B cell (primary cell): Measurements from ENCODE around the gene MOB1A. TPM values are rescaled to one million over a fixed set of nuclear protein-coding genes. Genes with fewer than 3 reads are reported as not detected.

Experiments
- ATAC-seq: fragments of 200-7000 bp; cut with Tn5 transposase; one replicate; pipeline ENCODE4 v1.10.0; 2021; ENCODE audit warnings: low read depth, mild to moderate bottlenecking, moderate number of reproducible peaks, moderate library complexity
- CTCF ChIA-PET: fragments of 350-600 bp; sonication (Branson Sonifier 250); formaldehyde crosslinking; loops from one replicate; lab custom pipeline; 2021; ENCODE audit warnings: antibody characterized with exemption, inconsistent platforms; lab: Charles Lee
- POLR2A ChIA-PET: fragments of 350-600 bp; sonication (Branson Sonifier 250); formaldehyde crosslinking; loops from one replicate; lab custom pipeline; 2021; ENCODE audit warnings: antibody characterized with exemption; lab: Charles Lee
- DNase-seq: peaks from one replicate; pipeline ENCODE4 v3.0.0; 2013
- H2AFZ ChIP-seq: 2 replicates; pipeline ENCODE4 v1.6.1; 2012; ENCODE audit warnings: mild to moderate bottlenecking, low read depth, low read length; ENCODE audit not compliant: insufficient read depth, poor library complexity, severe bottlenecking
- H3K27ac ChIP-seq, 2 donors: 1 replicate in 1 of 2; 2 replicates in 1 of 2; pipeline ENCODE4 v1.5.1; 2012 to 2013; ENCODE audit warnings: low read length in 2 of 2, mild to moderate bottlenecking in 2 of 2, moderate library complexity in 1 of 2
- H3K27me3 ChIP-seq, 4 experiments: fragments of 200-600 bp in 1 of 4; sonication (generic) in 1 of 4; replicated peaks in 1 of 4; 1 replicate in 2 of 4; 2 replicates in 2 of 4; pipeline versions ENCODE4 v1.6.1 to v1.7.0; 2013 to 2016; ENCODE audit warnings: low read length in 3 of 4, mild to moderate bottlenecking in 2 of 4, mixed read lengths in 1 of 4, moderate library complexity in 1 of 4; ENCODE audit not compliant: insufficient read depth in 4 of 4, control insufficient read depth in 3 of 4; ENCODE audit errors: control extremely low read depth in 1 of 4
- H3K36me3 ChIP-seq, 2 experiments: replicated peaks in 1 of 2; 1 replicate in 1 of 2; 2 replicates in 1 of 2; pipeline versions ENCODE4 v1.6.1 to v1.7.1; 2013; ENCODE audit warnings: low read length in 1 of 2; ENCODE audit not compliant: insufficient read depth in 2 of 2, control insufficient read depth in 1 of 2; ENCODE audit errors: control extremely low read depth in 1 of 2, extremely low read depth in 1 of 2
- H3K4me1 ChIP-seq, 2 donors: fragments of 200-600 bp in 1 of 2; sonication (generic) in 1 of 2; 1 replicate in 1 of 2; 2 replicates in 1 of 2; pipeline versions ENCODE4 v1.5.1 to v1.6.1; 2013 to 2017; ENCODE audit warnings: low read length in 2 of 2; ENCODE audit not compliant: control insufficient read depth in 2 of 2, insufficient read depth in 2 of 2
- H3K4me2 ChIP-seq: replicated peaks from 2 replicates; pipeline ENCODE3; 2012; ENCODE audit warnings: mild to moderate bottlenecking, low read depth, low read length; ENCODE audit not compliant: poor library complexity, severe bottlenecking
- H3K4me3 ChIP-seq, 5 experiments: fragments of 200-600 bp in 1 of 5; sonication (generic) in 1 of 5; 1 replicate in 3 of 5; 2 replicates in 2 of 5; pipeline versions ENCODE4 v1.5.1 to v1.7.0; 2011 to 2016; ENCODE audit warnings: low read length in 4 of 5, mild to moderate bottlenecking in 4 of 5, low read depth in 2 of 5, control low read depth in 1 of 5, moderate library complexity in 1 of 5; ENCODE audit not compliant: insufficient read depth in 1 of 5; ENCODE audit errors: control extremely low read depth in 1 of 5, extremely low read depth in 1 of 5
- H3K79me2 ChIP-seq: fragments of 200-600 bp; sonication (generic); one replicate; pipeline ENCODE4 v1.6.0; 2016; ENCODE audit warnings: low read length; ENCODE audit not compliant: control insufficient read depth, insufficient read depth
- H3K9ac ChIP-seq: fragments of 200-600 bp; sonication (generic); 2 replicates; pipeline ENCODE4 v1.6.1; 2017; ENCODE audit warnings: mild to moderate bottlenecking, low read length, moderate library complexity
- H3K9me3 ChIP-seq, 3 donors: one replicate each; pipeline versions ENCODE4 v1.6.1 to v1.7.1; 2013; ENCODE audit warnings: low read length in 2 of 3; ENCODE audit not compliant: control insufficient read depth in 2 of 3, insufficient read depth in 1 of 3; ENCODE audit errors: control extremely low read depth in 1 of 3
- H4K20me1 ChIP-seq: 2 replicates; pipeline ENCODE4 v1.6.0; 2012; ENCODE audit warnings: mild to moderate bottlenecking, low read length; ENCODE audit not compliant: insufficient read depth, control insufficient read depth, poor library complexity, severe bottlenecking
- H3K27ac Mint-ChIP-seq: one replicate; pipeline ENCODE4 v1.8.0; 2021; ENCODE audit warnings: mixed read lengths
- H3K27me3 Mint-ChIP-seq: one replicate; pipeline ENCODE4 v1.8.0; 2021; ENCODE audit warnings: mixed read lengths
- H3K4me1 Mint-ChIP-seq: one replicate; pipeline ENCODE4 v1.8.0; 2021; ENCODE audit warnings: mixed read lengths
- H3K4me3 Mint-ChIP-seq: one replicate; pipeline ENCODE4 v1.8.0; 2021; ENCODE audit warnings: mixed read lengths
- H3K9me3 Mint-ChIP-seq: one replicate; pipeline ENCODE4 v1.8.0; 2022; ENCODE audit warnings: mixed read lengths; ENCODE audit not compliant: insufficient read depth
- EZH2 ChIP-seq: IDR thresholded peaks from 2 replicates; pipeline ENCODE4 v1.6.1; 2012; ENCODE audit warnings: borderline replicate concordance, low read depth, mild to moderate bottlenecking, moderate library complexity, low read length; ENCODE audit not compliant: insufficient read depth, poor library complexity, severe bottlenecking
- intact Hi-C: fragments of 100-400 bp; cut with micrococcal nuclease; formaldehyde crosslinking; loops from one replicate; pipeline ENCODE4 v1.10.0; 2022
- polyA plus RNA-seq: library from polyadenylated mRNA; depleted of rRNA; stranded (reverse); fragments of >200 nt; gene quantifications from 2 replicates; pipeline ENCODE4 v1.2.3, GENCODE V29; 2012
- total RNA-seq, 2 donors: library from RNA; stranded (reverse); fragments of 120-200 nt in 1 of 2; gene quantifications; 1 replicate in 1 of 2; 2 replicates in 1 of 2; pipeline versions ENCODE4 v1.2.3 to v1.2.4, GENCODE V29; 2013 to 2022
- TF ChIP-seq, protein P1 (sequence below): fragments of 200-600 bp; IDR thresholded peaks from one replicate; pipeline ENCODE4 v1.8.0; 2022; ENCODE audit warnings: antibody characterized with exemption, mild to moderate bottlenecking

Gene MOB1A
- total and polyA plus RNA-seq, 2 donors (not counting 1 experiment from before 2014, with no cell fraction given): 43.3 to 219 TPM

DNA sequence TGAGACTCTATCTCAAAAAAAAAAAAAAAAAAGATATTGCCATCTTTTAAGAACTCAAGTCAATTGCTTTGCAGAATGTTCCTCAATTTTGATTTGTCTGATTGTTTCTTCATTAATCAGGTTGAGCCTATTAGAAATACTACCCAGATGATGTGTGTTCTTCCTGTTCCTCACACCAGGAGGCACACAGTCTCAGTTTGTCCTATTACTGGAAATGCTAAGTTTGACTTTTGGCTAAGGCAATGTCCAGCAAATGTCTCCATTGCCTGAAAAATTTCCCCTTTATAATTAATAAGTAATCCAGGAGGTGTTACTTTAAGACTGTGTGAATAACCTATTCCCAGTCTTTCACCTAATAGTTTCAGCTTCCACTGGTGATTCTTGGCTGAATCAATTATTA lies 59.3 kb downstream of the MOB1A start:
- H3K4me1 ChIP-seq: peaks cover 0 to 11% of the 10 kb centered on the region in 2 donors
- no peak overlapping the region for H3K4me3 ChIP-seq
- no peaks in the 10 kb centered on the region for H3K79me2 ChIP-seq
- peaks cover 1 to 25% (median 6%) of the 10 kb centered on the region in 3 donors for H3K9me3 ChIP-seq
- ChIA-PET POLR2A (interaction anchor here (0.7 kb wide), 1 partner anchor 149 kb away, joined by 3 read pairs; no protein-coding TSS in a partner anchor), CTCF (interaction anchor here (1.5 to 1.6 kb wide), 2 partner anchors 38 to 291 kb away, joined by 5 to 9 read pairs; partner anchors contain the start of gene STAMBP)
- no peaks in the 10 kb centered on the region for H4K20me1 ChIP-seq
- Mint-ChIP-seq H3K4me3 (no peak overlapping the region), H3K27me3 (peaks cover 8% of the 10 kb centered on the region), H3K27ac (no peak overlapping the region), H3K4me1 (peaks cover 8% of the 10 kb centered on the region), H3K9me3 (peaks cover 2% of the 10 kb centered on the region)
- DNase-seq (no peak), ATAC-seq (no peak)
- peak overlapping the region; percentile 79 for H3K9ac ChIP-seq
- peak overlapping the region; percentile 94 for H2AFZ ChIP-seq
- no peak for TF ChIP-seq EZH2
- TF ChIP-seq, protein P1, sequence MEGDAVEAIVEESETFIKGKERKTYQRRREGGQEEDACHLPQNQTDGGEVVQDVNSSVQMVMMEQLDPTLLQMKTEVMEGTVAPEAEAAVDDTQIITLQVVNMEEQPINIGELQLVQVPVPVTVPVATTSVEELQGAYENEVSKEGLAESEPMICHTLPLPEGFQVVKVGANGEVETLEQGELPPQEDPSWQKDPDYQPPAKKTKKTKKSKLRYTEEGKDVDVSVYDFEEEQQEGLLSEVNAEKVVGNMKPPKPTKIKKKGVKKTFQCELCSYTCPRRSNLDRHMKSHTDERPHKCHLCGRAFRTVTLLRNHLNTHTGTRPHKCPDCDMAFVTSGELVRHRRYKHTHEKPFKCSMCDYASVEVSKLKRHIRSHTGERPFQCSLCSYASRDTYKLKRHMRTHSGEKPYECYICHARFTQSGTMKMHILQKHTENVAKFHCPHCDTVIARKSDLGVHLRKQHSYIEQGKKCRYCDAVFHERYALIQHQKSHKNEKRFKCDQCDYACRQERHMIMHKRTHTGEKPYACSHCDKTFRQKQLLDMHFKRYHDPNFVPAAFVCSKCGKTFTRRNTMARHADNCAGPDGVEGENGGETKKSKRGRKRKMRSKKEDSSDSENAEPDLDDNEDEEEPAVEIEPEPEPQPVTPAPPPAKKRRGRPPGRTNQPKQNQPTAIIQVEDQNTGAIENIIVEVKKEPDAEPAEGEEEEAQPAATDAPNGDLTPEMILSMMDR: no peak
- H3K27ac ChIP-seq: no peak overlapping the region
- H3K27me3 ChIP-seq: peaks cover 0 to 2% (median 0%) of the 10 kb centered on the region in 4 experiments
- peak overlapping the region; percentile 82 for H3K4me2 ChIP-seq
- intact Hi-C loops: no loop called here
- no peaks in the 10 kb centered on the region for H3K36me3 ChIP-seq

DNA sequence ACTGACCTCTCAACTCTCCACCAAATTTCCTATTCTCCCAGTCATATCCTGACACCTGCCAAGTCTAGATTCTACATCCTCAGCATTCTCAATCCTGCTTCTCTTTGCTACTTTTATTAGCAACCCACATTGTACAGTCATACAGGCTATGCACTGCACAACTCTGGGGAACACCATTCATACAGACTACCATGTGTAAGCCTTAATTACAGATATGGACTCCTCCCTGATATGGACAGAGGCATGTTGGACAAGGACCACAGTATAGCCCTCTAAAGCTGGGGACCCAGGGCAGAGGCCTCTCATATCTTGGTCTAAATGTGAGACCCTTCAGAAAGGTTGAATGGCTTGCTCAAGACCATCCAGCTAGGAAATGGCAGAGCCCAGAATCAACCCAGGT lies 67.3 kb downstream of the MOB1A start:
- TF ChIP-seq, protein P1: no peak
- no peak for TF ChIP-seq EZH2
- Mint-ChIP-seq H3K9me3 (no peaks in the 10 kb centered on the region), H3K4me3 (no peak overlapping the region), H3K4me1 (no peaks in the 10 kb centered on the region), H3K27ac (no peak overlapping the region), H3K27me3 (peaks cover 12% of the 10 kb centered on the region)
- H3K27me3 ChIP-seq: peaks cover 0 to 4% (median 0%) of the 10 kb centered on the region in 4 experiments
- intact Hi-C loops: no loop called here
- no peaks in the 10 kb centered on the region for H3K79me2 ChIP-seq
- ATAC-seq (no peak), DNase-seq (no peak)
- ChIA-PET CTCF (interaction anchor here (0.9 to 1.0 kb wide), 2 partner anchors 264 to 287 kb away, joined by 3 to 4 read pairs; no protein-coding TSS in a partner anchor), POLR2A (no interaction called here)
- no peak overlapping the region for H3K27ac ChIP-seq
- H3K9me3 ChIP-seq: no peaks in the 10 kb centered on the region
- H3K9ac ChIP-seq: no peak overlapping the region
- H4K20me1 ChIP-seq: no peaks in the 10 kb centered on the region
- H3K36me3 ChIP-seq: peaks cover 0 to 3% of the 10 kb centered on the region in 2 experiments
- H3K4me3 ChIP-seq: no peak overlapping the region
- no peaks in the 10 kb centered on the region for H3K4me1 ChIP-seq
- no peak overlapping the region for H3K4me2 ChIP-seq
- H2AFZ ChIP-seq: no peak overlapping the region
